Activated naive CD8-positive, alpha-beta T cell treated with anti-CD3 and anti-CD28 coated beads, Interleukin-2, amount 50 U/mL, for 24 hours (primary cell): ENCODE measurements around the gene AP3S2.
"Not testable (repeated sequence)": the region's sequence is repeated elsewhere in the genome, so short reads cannot be mapped to it uniquely, and the experiment has no call there.

ENCODE experiments used
- ATAC-seq: fragments of 150-1000 bp; cut with Tn5 transposase; one replicate; pipeline ENCODE4 v1.10.0; 2021
- DNase-seq: peaks from one replicate; pipeline ENCODE4 v3.0.0; 2021
- H3K27ac Mint-ChIP-seq: one replicate; pipeline ENCODE4 v1.8.0; 2021; ENCODE audit warnings: mild to moderate bottlenecking, mixed read lengths
- H3K27me3 Mint-ChIP-seq: one replicate; pipeline ENCODE4 v1.8.0; 2021; ENCODE audit warnings: mixed read lengths
- H3K36me3 Mint-ChIP-seq: one replicate; pipeline ENCODE4 v1.8.0; 2021; ENCODE audit warnings: low read depth, mixed read lengths
- H3K4me1 Mint-ChIP-seq: one replicate; pipeline ENCODE4 v1.8.0; 2021; ENCODE audit warnings: mixed read lengths
- H3K4me3 Mint-ChIP-seq: one replicate; pipeline ENCODE4 v1.8.0; 2021; ENCODE audit warnings: mild to moderate bottlenecking, moderate library complexity, mixed read lengths
- H3K9me3 Mint-ChIP-seq: one replicate; pipeline ENCODE4 v1.8.0; 2021; ENCODE audit warnings: mixed read lengths

The AP3S2 gene

DNA sequence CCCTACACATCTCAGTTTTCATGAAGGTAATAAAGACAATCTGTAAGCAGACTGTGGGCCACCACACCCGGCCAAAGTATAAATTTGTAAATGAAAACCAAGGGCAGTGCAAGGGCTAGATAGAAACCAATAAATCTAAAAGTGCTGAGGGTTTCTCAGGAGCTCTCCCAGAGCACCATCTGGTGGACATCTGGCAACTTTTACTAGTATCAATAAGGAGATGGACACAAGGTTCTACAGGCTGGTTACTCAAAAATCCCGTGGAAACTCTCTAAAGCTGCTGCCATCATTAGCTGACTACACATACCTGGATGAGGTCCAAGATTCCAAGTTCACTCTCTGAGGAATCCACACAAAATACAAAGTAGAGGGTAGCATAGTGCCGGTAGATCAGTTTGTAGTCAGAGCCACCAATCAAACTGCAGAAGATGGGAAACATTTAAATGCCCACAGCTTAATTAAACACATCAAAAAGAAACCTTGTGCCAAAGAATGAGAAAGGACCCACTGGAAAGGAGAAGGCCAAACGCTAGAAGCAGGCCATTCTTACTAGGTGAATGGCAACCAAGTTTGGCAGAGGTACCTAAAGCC is 5.5 kb downstream of the AP3S2 start:
- DNase-seq, result no peak
- no peak overlapping the region for H3K4me3 Mint-ChIP-seq
- no peaks in the 10 kb centered on the region for H3K9me3 Mint-ChIP-seq
- H3K27me3 Mint-ChIP-seq, result no peaks in the 10 kb centered on the region
- no peak overlapping the region for H3K27ac Mint-ChIP-seq
- no peak for ATAC-seq
- peaks cover 29% of the 10 kb centered on the region for H3K4me1 Mint-ChIP-seq
- H3K36me3 Mint-ChIP-seq, result peaks cover 18% of the 10 kb centered on the region

DNA sequence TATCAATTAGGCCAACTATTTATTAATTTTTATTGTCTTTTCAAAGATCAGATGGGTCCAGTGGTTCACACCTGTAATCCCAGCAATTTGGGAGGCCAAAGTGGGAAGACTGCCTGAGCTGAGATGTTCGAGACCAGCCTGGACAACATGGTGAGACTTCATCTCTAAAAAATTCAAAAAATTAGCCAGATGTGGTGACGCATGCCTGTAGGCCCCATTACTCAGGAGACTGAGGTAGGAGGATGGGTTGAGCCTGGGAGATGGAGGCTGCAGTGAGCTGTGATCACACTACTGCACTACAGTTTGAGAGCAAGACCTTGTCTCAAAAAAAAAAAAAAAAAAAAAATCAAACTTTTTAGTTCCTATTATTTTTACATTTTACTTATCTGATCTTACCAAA is 8.2 kb downstream of the AP3S2 start:
- DNase-seq, result no peak

DNA sequence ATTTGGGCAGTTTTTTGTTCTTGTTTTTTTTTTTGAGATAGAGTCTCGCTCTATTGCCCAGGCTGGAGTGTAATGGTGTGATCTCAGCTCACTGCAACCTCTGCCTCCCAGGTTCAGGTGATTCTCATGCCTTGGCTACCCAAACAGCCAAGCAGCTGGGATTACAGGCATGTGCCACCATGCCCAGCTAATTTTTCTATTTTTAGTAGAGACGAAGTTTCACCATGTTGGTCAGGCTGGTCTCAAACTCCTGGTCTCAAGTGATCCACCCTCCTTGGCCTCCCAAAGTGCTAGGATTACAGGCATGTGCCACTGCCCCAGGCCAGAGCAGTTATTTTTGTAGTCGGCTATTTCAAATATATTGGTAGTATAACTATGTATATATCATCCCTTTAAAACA is 8.6 kb downstream of the AP3S2 start:
- H3K27me3 Mint-ChIP-seq, H3K4me1 Mint-ChIP-seq, DNase-seq, ATAC-seq, H3K4me3 Mint-ChIP-seq, H3K9me3 Mint-ChIP-seq, H3K27ac Mint-ChIP-seq: not testable (repeated sequence)
- peaks cover 19% of the 10 kb centered on the region for H3K36me3 Mint-ChIP-seq

More for the DNA sequence above, 8.2 kb downstream of the AP3S2 start:
- Mint-ChIP-seq H3K27ac (no peak overlapping the region), H3K4me1 (peaks cover 6% of the 10 kb centered on the region), H3K27me3 (no peaks in the 10 kb centered on the region), H3K9me3 (no peaks in the 10 kb centered on the region), H3K36me3 (peaks cover 19% of the 10 kb centered on the region), H3K4me3 (no peak overlapping the region)
- ATAC-seq, result no peak

DNA sequence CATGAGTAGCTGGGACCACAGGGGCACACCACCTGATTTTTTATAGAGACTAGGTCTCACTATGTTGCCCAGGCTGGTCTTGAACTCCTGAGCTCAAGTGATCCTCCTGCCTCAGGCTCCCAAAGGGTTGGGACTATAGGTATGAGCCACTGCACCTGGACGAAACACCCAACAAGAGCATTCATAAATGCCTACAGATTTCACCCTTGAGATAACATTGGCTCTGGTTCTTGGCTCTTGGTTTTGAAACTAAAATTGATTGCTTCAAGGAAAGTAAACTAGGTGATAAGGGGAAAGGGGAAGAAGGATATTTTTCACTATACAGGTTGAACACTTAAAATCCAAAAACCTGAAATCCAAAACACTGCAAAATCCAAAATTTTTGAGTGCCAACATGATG is 10.3 kb downstream of the AP3S2 start:
- H3K36me3 Mint-ChIP-seq, result peaks cover 19% of the 10 kb centered on the region
- no peaks in the 10 kb centered on the region for H3K4me1 Mint-ChIP-seq
- H3K27me3 Mint-ChIP-seq, result no peaks in the 10 kb centered on the region
- no peak overlapping the region for H3K27ac Mint-ChIP-seq
- H3K9me3 Mint-ChIP-seq, result no peaks in the 10 kb centered on the region
- no peak for DNase-seq
- no peak for ATAC-seq
- no peak overlapping the region for H3K4me3 Mint-ChIP-seq

DNA sequence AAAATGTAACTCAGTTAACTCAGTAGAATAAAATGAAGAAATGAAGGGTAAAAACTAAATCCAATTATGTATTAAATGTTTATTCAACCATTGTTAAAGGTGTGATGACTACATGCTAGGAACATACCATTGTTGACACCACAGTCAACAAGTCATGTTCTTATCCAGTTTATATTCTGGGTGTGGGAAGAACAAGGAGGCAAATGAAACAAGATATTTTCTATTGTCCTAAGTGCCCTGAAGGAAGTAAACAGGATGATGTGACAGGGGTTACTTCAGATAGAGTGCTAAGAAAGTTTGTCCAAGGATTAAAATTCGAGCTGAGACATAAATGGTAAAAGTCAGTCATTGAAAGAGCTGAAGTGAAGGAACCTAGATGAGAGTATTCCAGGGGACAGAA is 13.1 kb downstream of the AP3S2 start:
- no peaks in the 10 kb centered on the region for H3K9me3 Mint-ChIP-seq
- no peak overlapping the region for H3K4me3 Mint-ChIP-seq
- ATAC-seq (no peak), DNase-seq (no peak)
- no peaks in the 10 kb centered on the region for H3K27me3 Mint-ChIP-seq
- no peak overlapping the region for H3K27ac Mint-ChIP-seq
- no peaks in the 10 kb centered on the region for H3K4me1 Mint-ChIP-seq
- H3K36me3 Mint-ChIP-seq, result peaks cover 11% of the 10 kb centered on the region

DNA sequence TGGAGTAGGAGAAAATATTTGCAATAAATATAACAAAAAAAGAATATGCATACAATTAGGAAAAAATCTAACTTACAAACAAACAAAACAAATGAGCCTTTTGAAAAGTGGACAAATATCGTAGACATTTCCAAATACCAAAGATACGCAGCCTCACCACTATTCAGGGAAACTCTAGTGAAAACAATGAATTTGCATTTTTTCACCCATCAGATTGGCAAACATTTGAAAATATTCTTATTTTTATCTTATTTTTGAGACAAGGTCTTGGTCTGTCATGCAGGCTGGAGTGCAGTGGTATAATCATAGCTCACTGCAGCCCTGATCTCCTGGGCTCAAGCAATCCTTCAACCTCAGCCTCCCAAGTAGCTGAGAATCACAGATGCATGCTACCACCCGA is 15.5 kb downstream of the AP3S2 start:
- no peaks in the 10 kb centered on the region for H3K27me3 Mint-ChIP-seq
- DNase-seq, result no peak
- H3K4me3 Mint-ChIP-seq, result no peak overlapping the region
- peaks cover 6% of the 10 kb centered on the region for H3K36me3 Mint-ChIP-seq
- peaks cover 4% of the 10 kb centered on the region for H3K4me1 Mint-ChIP-seq
- H3K9me3 Mint-ChIP-seq, result no peaks in the 10 kb centered on the region
- no peak for ATAC-seq
- H3K27ac Mint-ChIP-seq, result no peak overlapping the region

DNA sequence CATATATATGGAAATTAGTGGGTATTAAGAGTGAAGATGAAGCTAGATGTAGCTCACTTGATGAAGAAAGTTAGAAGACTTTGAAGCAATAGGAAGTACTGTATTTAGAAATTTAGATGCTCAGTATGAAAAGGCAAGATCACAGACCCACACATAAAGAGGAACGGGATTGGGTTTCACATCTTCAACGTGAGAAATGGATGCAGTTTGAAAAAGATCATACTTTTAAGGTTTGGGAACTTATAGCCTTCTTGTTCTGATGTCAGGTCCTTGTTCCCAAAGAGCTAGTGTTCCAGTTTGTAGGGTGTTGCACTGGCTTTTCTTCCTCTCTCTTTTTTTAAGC is 16.7 kb downstream of the AP3S2 start:
- no peaks in the 10 kb centered on the region for H3K9me3 Mint-ChIP-seq
- ATAC-seq (no peak), DNase-seq (no peak)
- no peak overlapping the region for H3K4me3 Mint-ChIP-seq
- peaks cover 4% of the 10 kb centered on the region for H3K4me1 Mint-ChIP-seq
- no peak overlapping the region for H3K27ac Mint-ChIP-seq
- H3K36me3 Mint-ChIP-seq, result peaks cover 4% of the 10 kb centered on the region
- H3K27me3 Mint-ChIP-seq, result no peaks in the 10 kb centered on the region

DNA sequence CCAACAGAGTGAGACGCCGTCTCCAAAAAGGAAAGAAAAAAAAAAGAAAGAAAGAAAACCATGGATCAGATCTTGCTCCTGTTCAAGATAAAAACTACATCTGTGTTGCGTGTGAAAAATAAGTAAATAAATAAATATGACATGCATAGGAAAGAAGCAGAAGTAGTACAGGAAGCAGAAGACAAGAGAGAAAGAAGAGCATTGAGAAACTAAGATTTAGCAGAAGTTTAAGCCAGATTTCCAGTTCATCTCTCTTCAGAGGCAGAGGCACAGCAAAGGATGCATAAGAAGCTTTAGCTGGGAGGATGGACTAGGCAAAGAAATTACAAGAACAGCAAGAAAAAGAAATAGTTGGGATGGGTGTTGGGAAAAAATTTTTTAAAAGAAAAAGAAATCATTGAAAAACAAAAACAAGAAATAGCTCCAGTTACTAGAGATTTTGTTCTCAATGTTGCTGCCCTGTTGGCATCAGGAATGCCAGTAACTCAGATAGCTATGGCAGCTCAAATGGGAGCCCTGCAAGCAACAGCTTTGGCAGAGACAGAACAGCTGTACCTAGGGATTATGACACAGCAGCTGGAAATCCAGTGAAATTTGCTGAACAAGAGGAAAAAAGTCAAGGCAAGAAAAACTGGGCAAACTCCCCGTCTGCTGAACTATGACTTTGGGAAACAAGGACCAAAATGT is 17.3 kb downstream of the AP3S2 start:
- H3K27ac Mint-ChIP-seq, result no peak overlapping the region
- H3K27me3 Mint-ChIP-seq, result no peaks in the 10 kb centered on the region
- no peak overlapping the region for H3K4me3 Mint-ChIP-seq
- peaks cover 4% of the 10 kb centered on the region for H3K4me1 Mint-ChIP-seq
- no peaks in the 10 kb centered on the region for H3K9me3 Mint-ChIP-seq
- DNase-seq (no peak), ATAC-seq (no peak)
- H3K36me3 Mint-ChIP-seq, result peaks cover 4% of the 10 kb centered on the region

DNA sequence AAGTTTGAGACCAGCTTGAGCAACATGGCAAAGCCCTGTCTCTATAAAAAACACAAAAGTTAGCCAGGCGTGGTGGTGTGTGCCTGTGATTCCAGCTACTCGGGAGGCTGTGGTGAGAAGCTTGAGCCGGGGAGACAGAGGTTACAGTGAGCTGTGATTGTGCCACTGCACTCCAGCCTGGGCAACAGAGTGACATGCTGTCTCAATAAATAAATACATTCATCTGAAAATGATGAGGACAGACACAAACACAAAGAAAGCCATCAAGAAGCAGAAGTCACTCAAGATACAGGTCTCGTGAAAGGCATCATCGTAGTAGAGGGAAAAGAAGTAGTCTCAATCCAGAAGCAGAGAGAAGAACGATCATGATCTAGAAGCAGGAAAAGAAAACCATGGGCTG is 18.1 kb downstream of the AP3S2 start:
- no peak overlapping the region for H3K4me3 Mint-ChIP-seq
- H3K27ac Mint-ChIP-seq, result no peak overlapping the region
- H3K4me1 Mint-ChIP-seq, result peaks cover 4% of the 10 kb centered on the region
- H3K27me3 Mint-ChIP-seq, result no peaks in the 10 kb centered on the region
- H3K36me3 Mint-ChIP-seq, result peaks cover 6% of the 10 kb centered on the region
- DNase-seq, result no peak
- H3K9me3 Mint-ChIP-seq, result no peaks in the 10 kb centered on the region
- ATAC-seq, result no peak

DNA sequence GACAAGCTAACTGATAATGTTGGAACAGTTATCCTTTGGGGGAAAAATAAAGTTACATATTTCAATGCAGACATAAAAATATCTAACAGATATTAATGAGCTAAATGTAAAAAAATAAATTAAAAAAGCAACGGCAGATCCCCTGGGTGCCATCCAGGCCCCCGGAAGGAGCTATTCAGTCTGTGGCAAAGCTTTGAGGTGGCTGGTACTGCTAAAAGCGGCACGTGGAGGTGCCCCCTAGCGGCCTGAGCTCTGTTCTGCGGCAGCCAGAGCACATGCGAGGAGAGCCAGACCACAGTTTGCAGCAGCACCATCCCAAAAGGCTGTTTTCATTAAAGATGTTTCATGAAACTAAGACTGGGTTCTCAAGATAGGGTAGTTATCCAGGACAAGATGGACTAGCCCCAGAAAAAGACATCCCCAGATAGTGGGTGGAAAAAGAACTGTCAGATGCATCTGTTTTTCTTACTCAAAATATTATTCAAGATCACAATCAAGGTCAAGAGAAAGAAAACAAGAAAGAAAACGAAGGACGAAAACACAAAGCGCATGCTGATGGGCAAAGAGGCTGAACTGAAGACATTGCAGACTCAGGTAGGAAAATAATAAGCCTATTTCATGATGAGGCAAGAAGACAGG is 18.7 kb downstream of the AP3S2 start:
- Mint-ChIP-seq H3K9me3 (no peaks in the 10 kb centered on the region), H3K36me3 (peaks cover 6% of the 10 kb centered on the region), H3K27ac (no peak overlapping the region), H3K4me1 (peaks cover 4% of the 10 kb centered on the region), H3K27me3 (no peaks in the 10 kb centered on the region), H3K4me3 (no peak overlapping the region)
- ATAC-seq, result peak; percentile 100
- DNase-seq, result peak; percentile 85

DNA sequence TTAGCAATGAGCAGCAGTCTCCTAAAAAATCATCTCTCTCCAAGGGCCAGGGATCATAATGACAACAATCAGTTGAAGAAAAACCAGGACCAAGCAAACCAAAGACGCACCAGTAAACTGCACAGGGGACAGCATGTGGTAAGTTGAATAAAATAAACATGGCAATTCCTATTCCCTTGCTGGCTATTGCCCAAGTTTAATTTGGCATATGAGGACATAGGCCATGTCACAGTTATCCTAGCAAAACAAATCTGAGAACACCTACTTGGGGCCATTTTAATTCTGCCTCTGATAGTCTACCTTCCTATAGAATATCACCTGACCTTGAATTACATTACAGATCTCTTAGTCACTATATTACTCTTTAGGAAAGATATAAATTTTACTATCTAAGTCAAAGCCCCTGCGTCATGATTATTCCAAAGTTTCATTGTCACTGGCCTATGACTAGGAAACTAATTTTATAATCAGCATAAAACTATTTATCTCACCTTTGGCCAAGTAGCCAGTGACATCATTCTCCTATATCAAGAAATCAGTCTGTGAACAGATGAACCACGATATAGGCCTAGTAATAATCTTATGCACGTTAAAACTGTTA is 23.0 kb downstream of the AP3S2 start:
- H3K4me1 Mint-ChIP-seq, result peaks cover 4% of the 10 kb centered on the region
- H3K4me3 Mint-ChIP-seq, result no peak overlapping the region
- peaks cover 8% of the 10 kb centered on the region for H3K36me3 Mint-ChIP-seq
- H3K9me3 Mint-ChIP-seq, result no peaks in the 10 kb centered on the region
- ATAC-seq (no peak), DNase-seq (no peak)
- no peak overlapping the region for H3K27ac Mint-ChIP-seq
- H3K27me3 Mint-ChIP-seq, result no peaks in the 10 kb centered on the region

DNA sequence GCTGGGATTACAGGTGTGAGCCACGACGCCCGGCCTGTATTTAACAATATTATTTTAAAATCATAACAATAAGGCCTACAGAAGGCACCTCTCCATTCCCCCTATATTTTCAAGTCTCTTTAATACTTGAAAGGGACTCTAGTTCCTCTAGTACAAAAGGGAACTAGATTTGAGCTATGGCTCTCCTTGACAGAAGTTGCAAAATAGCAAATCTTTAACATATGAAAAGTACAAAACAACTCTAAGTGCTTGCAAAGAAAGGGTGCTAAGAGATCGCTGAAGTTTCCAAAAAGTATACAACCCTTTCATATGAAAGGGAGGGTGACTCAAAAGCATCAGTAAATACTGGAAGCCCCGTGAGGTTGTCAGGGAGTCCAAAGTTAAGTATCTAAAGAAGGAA is 23.8 kb downstream of the AP3S2 start:
- H3K36me3 Mint-ChIP-seq, result peaks cover 6% of the 10 kb centered on the region
- ATAC-seq (no peak), DNase-seq (no peak)
- H3K27me3 Mint-ChIP-seq, result no peaks in the 10 kb centered on the region
- no peak overlapping the region for H3K27ac Mint-ChIP-seq
- no peak overlapping the region for H3K4me3 Mint-ChIP-seq
- no peaks in the 10 kb centered on the region for H3K9me3 Mint-ChIP-seq
- peaks cover under 1% of the 10 kb centered on the region for H3K4me1 Mint-ChIP-seq

DNA sequence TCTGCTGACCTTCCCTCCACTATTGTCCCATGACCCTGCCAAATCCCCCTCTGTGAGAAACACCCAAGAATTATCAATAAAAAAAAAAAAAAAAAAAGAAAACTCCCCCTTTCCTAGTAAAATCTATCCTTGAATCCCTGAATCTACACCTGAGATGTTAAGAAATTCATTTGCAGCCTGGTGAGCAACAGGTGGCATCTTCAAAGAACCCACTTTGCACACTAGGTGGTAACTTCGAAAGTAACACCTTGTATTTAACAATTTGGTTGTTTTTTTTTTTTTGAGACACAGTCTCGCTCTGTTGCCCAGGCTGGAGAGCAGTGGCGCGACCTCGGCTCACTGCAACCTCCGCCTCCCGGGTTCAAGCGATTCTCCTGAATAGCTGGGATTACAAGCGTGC is 24.3 kb downstream of the AP3S2 start:
- not testable (repeated sequence) for H3K27ac Mint-ChIP-seq, DNase-seq, H3K36me3 Mint-ChIP-seq, H3K27me3 Mint-ChIP-seq, H3K4me3 Mint-ChIP-seq, ATAC-seq, H3K9me3 Mint-ChIP-seq, H3K4me1 Mint-ChIP-seq

DNA sequence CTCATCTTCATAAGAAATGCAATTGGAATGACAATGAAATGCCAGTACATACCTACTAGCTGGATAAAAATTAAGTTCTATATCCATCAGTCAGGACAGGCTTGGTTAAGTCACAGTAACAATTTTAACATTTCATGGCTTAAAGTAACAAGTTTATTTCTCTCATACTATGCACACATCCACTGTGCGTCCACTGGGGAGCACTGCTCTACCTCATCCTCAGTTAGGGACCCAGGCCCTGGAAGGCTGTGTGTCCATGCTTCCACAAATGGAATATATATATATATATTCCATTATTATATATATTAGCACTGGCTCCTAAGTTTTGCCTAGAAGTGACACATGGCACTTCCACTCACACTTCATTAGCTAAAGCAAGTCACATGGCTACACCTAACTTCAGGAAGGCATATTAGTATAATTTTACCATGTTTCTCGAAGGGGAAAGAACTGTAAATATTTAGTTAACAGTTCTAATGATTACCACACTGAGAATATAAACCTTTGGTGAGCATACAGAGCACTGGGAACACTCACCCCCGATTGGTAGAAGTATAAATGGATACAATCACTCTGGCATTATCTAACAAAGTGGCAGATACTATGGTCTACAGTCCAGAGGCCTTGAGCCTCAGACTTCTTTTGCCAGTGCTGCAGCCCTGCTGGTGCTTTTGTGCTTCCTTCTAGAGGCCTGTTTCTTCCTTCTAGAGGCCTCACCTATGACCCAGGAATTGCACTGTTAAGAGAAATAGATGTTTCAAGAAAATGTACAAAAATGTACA is 28.6 kb downstream of the AP3S2 start:
- no peak for ATAC-seq
- DNase-seq, result no peak
- Mint-ChIP-seq H3K27ac (no peak overlapping the region), H3K4me3 (no peak overlapping the region), H3K9me3 (no peaks in the 10 kb centered on the region), H3K27me3 (no peaks in the 10 kb centered on the region), H3K36me3 (peaks cover 7% of the 10 kb centered on the region), H3K4me1 (peaks cover 3% of the 10 kb centered on the region)
